Measurements from ENCODE around the gene TLE2. TPM values are rescaled to one million over a fixed set of nuclear protein-coding genes. Genes with fewer than 3 reads are reported as not detected.

TLE2 gene
- total and polyA plus RNA-seq, 2 donors (not counting 3 experiments of a cell fraction or from before 2014, with no cell fraction given) = 32.0 to 38.8 TPM

DNA sequence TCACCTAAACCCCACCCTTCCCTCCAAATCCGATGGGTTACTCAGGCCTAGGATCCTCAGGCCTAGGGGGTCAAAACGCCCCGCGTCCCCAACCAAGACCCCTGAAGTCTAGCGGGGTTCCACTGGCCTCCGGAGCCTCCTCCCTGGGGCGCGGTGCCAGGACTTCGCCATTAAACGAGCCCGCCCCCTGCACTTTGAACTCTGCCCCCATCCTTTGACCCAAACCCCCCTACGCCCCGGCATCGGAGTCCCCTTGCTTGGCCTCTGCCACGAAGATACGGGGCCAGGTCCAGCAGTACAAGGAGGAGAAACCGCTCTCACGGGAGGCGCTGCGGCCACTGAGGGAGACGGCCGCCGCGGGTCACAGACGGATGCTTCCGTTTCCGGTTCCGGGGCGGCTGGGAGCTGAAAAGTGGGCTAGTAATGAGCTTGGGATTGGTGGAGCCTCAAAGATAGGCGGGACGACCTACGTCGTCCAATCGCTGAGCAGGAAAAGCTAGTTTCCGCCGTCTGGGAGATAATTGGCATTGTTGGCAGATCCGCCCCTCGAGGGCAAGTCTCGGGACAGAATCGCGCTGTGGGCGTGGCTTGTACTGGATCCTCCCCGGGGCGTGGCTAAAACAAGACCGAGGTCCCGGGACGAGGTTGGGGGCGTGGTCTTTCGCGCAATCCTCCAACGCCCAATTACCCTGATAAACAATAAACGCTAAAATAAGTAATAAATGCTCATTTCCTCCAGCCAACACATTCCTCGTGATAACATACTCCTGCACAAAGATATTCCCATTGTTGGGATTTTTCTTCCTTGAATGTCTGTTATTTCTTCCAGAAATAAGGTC lies 78.6 kb downstream of the TLE2 start:
- Histone ChIP-seq H3K27ac (ENCODE audit: insufficient read depth, low read depth, low read length) (peak overlapping the region; percentile 95), H4K20me1 (replicated peaks; ENCODE audit: control insufficient read depth, extremely low read depth, insufficient read depth, low read length) (no peaks in the 10 kb centered on the region), H3K27me3 (ENCODE audit: control insufficient read depth in 2 of 2, insufficient read depth in 2 of 2, low read length in 2 of 2) (no peaks in the 10 kb centered on the region), H3K4me1 (ENCODE audit: control insufficient read depth, extremely low read depth, insufficient read depth, low read length) (peaks cover 27% of the 10 kb centered on the region), H3K9ac (replicated peaks; ENCODE audit: extremely low read depth, insufficient read depth, low read length) (peak overlapping the region; percentile 94), H3K36me3 (ENCODE audit: control insufficient read depth in 2 of 2, extremely low read depth in 1 of 2, insufficient read depth in 2 of 2, low read length in 2 of 2) (no peaks in the 10 kb centered on the region), H3K4me3 (replicated peaks in 1 of 3; ENCODE audit: insufficient read depth in 1 of 3, low read depth in 1 of 3, low read length in 3 of 3) (peak overlapping the region; percentile 16 to 82 (median 57)), H3K9me3 (replicated peaks; ENCODE audit: control insufficient read depth, insufficient read depth, low read length) (no peaks in the 10 kb centered on the region), H3K9me1 (replicated peaks; ENCODE audit: control insufficient read depth, extremely low read depth, insufficient read depth, low read length) (no peaks in the 10 kb centered on the region), H3K4me2 (ENCODE audit: insufficient read depth, low read length) (peak overlapping the region; percentile 80), H2AFZ (ENCODE audit: low read depth, low read length) (peak overlapping the region; percentile 5), H3K79me2 (ENCODE audit: control insufficient read depth, insufficient read depth, low read length) (no peaks in the 10 kb centered on the region)
- BruUV-seq (replicated peaks) = no TSS peak
- dilution Hi-C loops (cut with MboI; ENCODE audit: extremely low pct_ligation_motif_present, low sequenced_read_pairs) = no loop called here
- no peak for FAIRE-seq
- intact Hi-C loops (cut with micrococcal nuclease) = loop anchor here (1.0 to 2.0 kb wide), 11 partner anchors 22 to 302 kb away; partner anchors contain the start of genes THOP1, ZNF555 and ZNF57
- peak; percentile 100 for DNase-seq (ENCODE audit: low read depth, low spot score)
- TF ChIP-seq EZH2 (IDR thresholded peaks at IDR 0.05; ENCODE audit: borderline replicate concordance, low read depth, low read length, severe bottlenecking) = no peak
- peak; percentile 2 for TF ChIP-seq FOS (IDR thresholded peaks at IDR 0.05; ENCODE audit: borderline replicate concordance, insufficient read depth, low read length)
- TF ChIP-seq POLR2A (IDR thresholded peaks at IDR 0.05; ENCODE audit: low read depth, low read length) = peak; percentile 74
- TF ChIP-seq, protein P1, sequence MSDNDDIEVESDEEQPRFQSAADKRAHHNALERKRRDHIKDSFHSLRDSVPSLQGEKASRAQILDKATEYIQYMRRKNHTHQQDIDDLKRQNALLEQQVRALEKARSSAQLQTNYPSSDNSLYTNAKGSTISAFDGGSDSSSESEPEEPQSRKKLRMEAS (IDR thresholded peaks at IDR 0.05; ENCODE audit: insufficient read depth, insufficient read length) = no peak
- ChIA-PET POLR2A (interaction anchor here (0.6 to 2.2 kb wide), 14 partner anchors 10 to 474 kb away, joined by 3 to 16 read pairs (median 5); partner anchors contain the start of genes GADD45B and ZNF57), CTCF (interaction anchor here (0.6 to 4.7 kb wide), 44 partner anchors 8 to 622 kb away, joined by 3 to 105 read pairs (median 5); partner anchors contain the start of genes LSM7, NCLN, TLE6 and ZNF555)

- Histone ChIP-seq H3K9me1 (replicated peaks; ENCODE audit: control insufficient read depth, extremely low read depth, insufficient read depth, low read length) (no peaks in the 10 kb centered on the region), H4K20me1 (replicated peaks; ENCODE audit: control insufficient read depth, extremely low read depth, insufficient read depth, low read length) (no peaks in the 10 kb centered on the region), H2AFZ (ENCODE audit: low read depth, low read length) (no peak overlapping the region), H3K9me3 (replicated peaks; ENCODE audit: control insufficient read depth, insufficient read depth, low read length) (no peaks in the 10 kb centered on the region), H3K36me3 (ENCODE audit: control insufficient read depth in 2 of 2, extremely low read depth in 1 of 2, insufficient read depth in 2 of 2, low read length in 2 of 2) (no peaks in the 10 kb centered on the region), H3K27me3 (ENCODE audit: control insufficient read depth in 2 of 2, insufficient read depth in 2 of 2, low read length in 2 of 2) (no peaks in the 10 kb centered on the region), H3K4me3 (replicated peaks in 1 of 3; ENCODE audit: insufficient read depth in 1 of 3, low read depth in 1 of 3, low read length in 3 of 3) (peak overlapping the region; percentile 16 to 82 (median 57)), H3K4me2 (ENCODE audit: insufficient read depth, low read length) (peak overlapping the region; percentile 80), H3K27ac (ENCODE audit: insufficient read depth, low read depth, low read length) (peak overlapping the region; percentile 95), H3K4me1 (ENCODE audit: control insufficient read depth, extremely low read depth, insufficient read depth, low read length) (peaks cover 27% of the 10 kb centered on the region), H3K9ac (replicated peaks; ENCODE audit: extremely low read depth, insufficient read depth, low read length) (peak overlapping the region; percentile 94), H3K79me2 (ENCODE audit: control insufficient read depth, insufficient read depth, low read length) (no peaks in the 10 kb centered on the region)
- POLR2A ChIA-PET = interaction anchor here (0.5 to 2.2 kb wide), 9 partner anchors 49 to 474 kb away, joined by 3 to 16 read pairs (median 6); partner anchors contain the start of genes GADD45B and ZNF57
- TSS peak; percentile 77 for BruUV-seq (replicated peaks)
- dilution Hi-C loops (cut with MboI; ENCODE audit: extremely low pct_ligation_motif_present, low sequenced_read_pairs) = no loop called here
- CTCF ChIA-PET = interaction anchor here (0.6 to 4.7 kb wide), 33 partner anchors 8 to 352 kb away, joined by 3 to 105 read pairs (median 6); partner anchors contain the start of genes TLE6, ZNF555 and ZNF57
- FAIRE-seq (peak; percentile 99), DNase-seq (ENCODE audit: low read depth, low spot score) (peak; percentile 99)
- intact Hi-C loops (cut with micrococcal nuclease) = loop anchor here (1.0 to 2.0 kb wide), 11 partner anchors 22 to 302 kb away; partner anchors contain the start of genes THOP1, ZNF555 and ZNF57
- TF ChIP-seq, protein P1 (IDR thresholded peaks at IDR 0.05; ENCODE audit: insufficient read depth, insufficient read length) = no peak
- peak; percentile 98 for TF ChIP-seq POLR2AphosphoS5 (IDR thresholded peaks at IDR 0.05; ENCODE audit: insufficient read depth, low read depth, low read length)
- TF ChIP-seq GATA2 (IDR thresholded peaks at IDR 0.05; ENCODE audit: insufficient read depth, insufficient read length, low read depth, low read length) = peak; percentile 99
- TF ChIP-seq FOS (IDR thresholded peaks at IDR 0.05; ENCODE audit: borderline replicate concordance, insufficient read depth, low read length) = peak; percentile 4
- TF ChIP-seq EZH2 (IDR thresholded peaks at IDR 0.05; ENCODE audit: borderline replicate concordance, low read depth, low read length, severe bottlenecking) = no peak
- TF ChIP-seq JUN (IDR thresholded peaks at IDR 0.05; ENCODE audit: borderline replicate concordance, insufficient read depth, insufficient read length, low read depth) = peak; percentile 40
- TF ChIP-seq MYC (IDR thresholded peaks at IDR 0.05; ENCODE audit: low read depth, low read length) = no peak
- TF ChIP-seq POLR2A (IDR thresholded peaks at IDR 0.05; ENCODE audit: low read depth, low read length) = no peak
- TF ChIP-seq CTCF (IDR thresholded peaks at IDR 0.05; ENCODE audit: extremely low read depth in 1 of 2, insufficient read depth in 1 of 2, low read depth in 1 of 2, low read length in 2 of 2) = no peak
Measured at GRCh38 chr19:2949939-2950285, 79.2 kb downstream of the TLE2 start.

Measured in endothelial cell of umbilical vein (primary cell).